HuH-7.5 (cell line): ENCODE results near the gene ABTB1.
"Not testable (repeated sequence)": the region's sequence is repeated elsewhere in the genome, so short reads cannot be mapped to it uniquely, and the experiment has no call there.

Experiments
- DNase-seq: peaks from one replicate; pipeline ENCODE4 v3.0.0; 2011; ENCODE audit warnings: low spot score

ABTB1 gene

GRCh38 chr3:127688416-127689265 lies 15.9 kb downstream of the ABTB1 start:
- no peak for DNase-seq

GRCh38 chr3:127689266-127689860 lies 16.6 kb downstream of the ABTB1 start:
- no peak for DNase-seq

DNA sequence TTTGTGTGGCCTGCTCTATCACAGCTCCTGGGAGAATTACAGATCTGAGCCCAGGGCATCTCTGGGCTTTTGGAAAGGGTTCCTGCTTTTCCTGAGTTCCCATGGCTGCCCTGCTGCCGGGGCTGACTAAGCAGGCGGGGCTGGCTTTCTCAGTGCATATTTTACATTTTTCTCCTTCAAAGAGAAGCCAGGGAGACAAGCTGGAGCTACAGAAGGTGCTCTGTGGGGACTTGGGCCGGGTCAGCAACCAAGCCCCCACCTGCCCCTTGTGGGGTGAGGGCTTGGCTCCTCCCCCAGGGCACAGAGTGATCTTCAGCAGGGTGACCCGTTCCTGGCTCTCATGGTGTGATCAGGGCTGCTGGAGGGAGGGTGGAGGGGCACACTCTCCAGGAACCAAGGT lies 17.4 kb downstream of the ABTB1 start:
- no peak for DNase-seq

DNA sequence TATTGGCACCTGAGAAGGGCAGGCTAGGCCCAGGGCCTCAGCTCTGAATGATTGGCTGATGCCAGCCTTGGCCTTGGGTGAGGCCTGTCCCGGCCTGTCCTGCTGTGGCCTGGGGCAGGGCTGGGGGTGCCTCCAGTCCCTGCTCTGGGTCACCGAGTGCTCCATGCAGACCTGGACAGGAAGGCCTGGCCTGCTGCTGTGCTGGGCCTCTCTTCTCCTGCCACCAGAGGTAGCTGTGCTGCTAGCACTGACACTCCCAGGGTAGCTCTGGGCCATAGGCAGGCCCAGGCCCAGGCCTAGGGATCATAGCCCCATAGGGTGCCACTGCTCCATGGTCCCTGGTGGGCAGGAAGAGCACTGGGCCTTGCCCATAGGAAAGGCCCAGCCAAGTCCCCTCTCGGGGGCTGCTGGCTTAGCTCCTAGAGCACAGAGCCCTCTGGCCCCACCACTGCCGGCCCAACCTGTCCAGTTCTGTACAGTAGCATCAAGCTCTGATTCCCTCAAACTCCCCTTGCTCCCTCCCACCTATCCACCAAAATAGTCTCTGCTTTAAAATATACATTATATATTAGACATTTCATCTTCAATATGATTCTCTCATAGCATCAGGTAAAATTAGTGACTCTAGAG lies 18.2 kb downstream of the ABTB1 start:
- peak; percentile 39 for DNase-seq

- DNase-seq: no peak
Observed at GRCh38 chr3:127691489-127691888, 18.7 kb downstream of the ABTB1 start.

DNA sequence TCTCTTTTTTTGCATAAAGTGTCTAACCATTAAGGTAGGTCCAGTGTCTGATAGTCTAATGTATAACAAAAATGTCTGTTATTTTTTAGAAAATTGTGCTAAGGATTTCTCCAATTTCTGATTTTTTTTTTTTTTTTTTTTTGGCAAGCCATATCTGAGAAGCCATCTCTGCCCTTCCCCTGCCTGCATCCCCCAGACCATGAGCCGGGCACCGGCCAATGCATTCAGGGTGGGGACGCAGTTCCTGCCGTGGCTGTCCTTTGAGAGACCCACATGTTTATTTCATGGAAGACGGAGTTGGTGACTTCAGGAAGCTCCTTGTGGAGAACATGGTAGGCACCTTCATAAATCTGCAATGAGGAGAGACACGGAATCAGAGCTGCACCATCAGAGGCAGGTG lies 19.2 kb downstream of the ABTB1 start:
- DNase-seq: no peak

DNA sequence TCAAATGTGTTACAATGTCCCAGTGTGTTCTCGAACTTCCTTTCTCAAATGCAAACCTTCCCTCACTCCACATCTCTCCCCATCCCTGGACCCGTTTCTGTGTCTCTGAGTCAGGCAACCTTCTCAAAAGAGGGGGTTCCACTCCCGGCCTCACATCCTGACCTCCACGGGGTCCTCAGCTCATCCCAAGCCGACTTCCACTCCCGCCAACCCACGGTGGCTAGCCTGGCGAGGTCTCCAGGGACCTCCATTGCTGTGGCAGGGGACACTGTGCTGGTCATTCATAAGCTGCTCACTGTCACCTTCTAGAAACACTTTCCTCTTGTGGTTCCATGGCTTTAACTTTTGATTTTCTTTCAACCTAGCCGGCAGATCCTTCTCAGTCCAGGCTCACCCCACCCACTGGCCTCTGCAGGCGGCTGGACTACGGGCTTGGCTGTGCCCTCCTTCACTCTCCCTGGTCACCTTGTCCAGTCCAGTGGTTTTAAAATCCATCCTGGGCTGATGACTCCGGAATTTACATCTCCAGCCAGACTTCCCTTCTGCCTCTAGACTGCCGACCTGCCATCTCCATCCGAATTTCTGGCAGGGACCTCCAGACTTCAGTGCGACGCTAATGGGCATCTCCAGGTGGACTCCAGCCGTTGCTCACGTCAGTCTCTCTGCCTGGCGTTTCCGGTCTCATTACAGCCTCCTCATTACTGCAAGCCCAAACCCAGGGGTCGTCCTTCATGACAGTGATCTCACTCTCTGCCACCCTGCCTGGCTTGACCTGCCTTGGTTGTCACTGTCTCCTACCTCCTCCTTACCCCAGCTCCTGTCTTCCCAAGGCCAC lies 20.0 kb downstream of the ABTB1 start:
- no peak for DNase-seq

DNA sequence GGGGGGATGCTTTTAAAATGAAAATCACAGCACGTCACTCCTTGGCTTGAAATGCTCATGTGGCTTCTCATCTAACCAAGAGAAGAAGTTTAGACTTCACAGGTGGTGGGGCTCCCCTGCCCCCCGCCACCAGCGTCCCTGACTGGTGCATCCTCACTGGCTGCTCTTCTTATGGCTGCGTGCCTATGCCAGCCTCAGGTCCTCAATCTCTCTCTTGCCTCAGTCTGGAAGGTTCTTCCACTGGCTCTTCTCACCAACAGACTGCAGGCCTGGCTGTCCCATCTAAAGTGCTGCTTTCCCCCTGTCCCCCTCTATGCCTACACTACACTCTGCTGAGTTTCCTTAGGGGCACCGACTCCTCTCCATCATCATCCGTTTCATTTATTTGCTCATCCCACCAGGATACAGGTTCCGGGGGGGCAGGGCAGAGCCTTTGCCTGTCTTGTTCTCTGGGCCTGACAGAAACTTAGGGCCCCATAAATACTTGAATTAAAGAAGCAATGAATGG lies 20.6 kb downstream of the ABTB1 start:
- no peak for DNase-seq

GRCh38 chr3:127694467-127695215 lies 21.9 kb downstream of the ABTB1 start:
- DNase-seq: peak; percentile 32

- DNase-seq: peak; percentile 29
Observed at GRCh38 chr3:127697551-127698240, 24.9 kb downstream of the ABTB1 start.

DNA sequence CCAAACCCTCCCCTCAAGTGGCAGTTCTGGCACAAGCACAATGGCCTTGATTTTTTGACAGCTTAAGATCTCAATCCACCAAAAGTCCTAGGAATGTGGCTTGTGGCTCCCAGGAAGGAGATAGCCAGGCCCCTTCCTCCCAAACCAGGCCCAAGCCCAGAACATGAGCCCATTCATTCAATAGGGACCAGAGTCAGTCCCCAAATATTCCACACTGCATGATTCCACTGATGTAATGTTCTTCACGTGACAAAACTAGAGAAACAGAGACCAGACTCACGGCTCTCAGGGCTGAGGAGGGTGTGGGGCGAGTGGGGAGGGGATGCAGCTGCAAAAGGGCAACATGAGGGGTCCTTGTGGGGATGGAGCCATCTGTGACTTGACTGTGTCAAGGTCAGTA lies 25.5 kb downstream of the ABTB1 start:
- no peak for DNase-seq

DNA sequence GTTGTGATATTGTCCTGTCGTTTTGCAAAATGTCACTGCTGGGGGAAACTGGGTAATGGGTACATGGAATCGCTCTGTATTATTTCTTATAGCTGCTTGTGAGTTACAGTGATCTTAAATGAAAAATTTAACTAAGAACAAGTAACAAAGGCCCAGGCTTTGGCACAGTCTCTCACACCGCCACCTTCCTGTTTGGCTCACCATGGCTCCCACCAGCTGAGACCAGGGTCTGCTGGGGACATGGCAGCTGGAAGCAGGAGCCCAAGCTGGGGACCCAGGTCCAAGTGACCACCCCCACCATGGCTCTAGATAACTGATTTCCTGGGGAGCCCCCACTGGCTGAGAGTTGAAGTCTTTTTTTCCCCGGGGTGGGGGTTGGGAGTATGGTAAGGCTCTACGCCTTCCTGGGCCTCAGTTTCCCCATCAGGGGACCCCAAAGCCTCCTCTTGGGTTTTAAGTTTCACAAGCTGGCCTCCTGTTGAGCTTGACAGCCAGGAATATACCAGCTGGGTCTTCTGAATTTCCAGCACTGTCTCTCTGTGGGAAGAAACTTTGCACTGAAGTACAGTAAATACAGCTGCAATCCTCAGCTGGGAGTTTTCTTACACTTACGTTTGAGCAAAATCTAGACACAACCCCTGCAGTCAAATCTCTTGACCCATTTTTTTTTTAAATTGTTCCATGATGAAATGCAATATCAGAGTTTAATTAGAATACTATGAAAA lies 26.1 kb downstream of the ABTB1 start:
- DNase-seq: no peak

GRCh38 chr3:127699416-127700300 lies 26.9 kb downstream of the ABTB1 start:
- DNase-seq: no peak

GRCh38 chr3:127700406-127700805 lies 27.7 kb downstream of the ABTB1 start:
- DNase-seq: no peak

DNA sequence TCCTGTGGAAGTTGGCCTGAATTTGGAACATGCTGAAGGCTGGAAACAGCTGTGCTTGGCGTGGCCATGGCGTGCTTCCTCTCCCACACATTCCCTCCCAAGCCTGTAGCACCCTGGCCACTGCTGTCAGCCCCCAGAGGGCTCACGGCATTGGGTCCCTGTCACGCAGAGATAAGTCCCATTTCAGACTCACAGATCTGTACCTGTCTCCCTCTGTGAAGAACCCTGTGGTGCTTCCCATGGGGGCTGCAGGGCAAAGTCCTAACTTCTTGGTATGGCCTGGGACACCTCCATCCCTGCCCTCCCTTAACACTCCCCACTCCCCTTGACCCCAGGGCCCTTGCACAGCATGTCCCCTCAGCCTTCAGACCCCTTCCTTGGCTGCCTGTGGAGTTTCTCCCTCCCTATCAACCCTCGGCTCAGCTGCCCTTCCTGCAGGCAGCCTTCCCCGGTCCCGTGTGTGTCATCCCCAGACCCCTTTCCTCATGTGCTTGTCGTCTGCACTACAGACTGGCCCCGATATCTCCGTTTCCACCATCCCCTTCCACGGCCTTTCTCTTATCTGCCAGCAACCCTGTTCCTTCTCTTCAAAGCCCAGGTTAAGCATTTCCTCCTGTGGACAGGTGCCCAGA lies 28.6 kb downstream of the ABTB1 start:
- DNase-seq: no peak

GRCh38 chr3:127702151-127702578 lies 29.4 kb downstream of the ABTB1 start:
- DNase-seq: no peak

- not testable (repeated sequence) for DNase-seq
Observed at GRCh38 chr3:127704840-127705239, 32.1 kb downstream of the ABTB1 start.

DNA sequence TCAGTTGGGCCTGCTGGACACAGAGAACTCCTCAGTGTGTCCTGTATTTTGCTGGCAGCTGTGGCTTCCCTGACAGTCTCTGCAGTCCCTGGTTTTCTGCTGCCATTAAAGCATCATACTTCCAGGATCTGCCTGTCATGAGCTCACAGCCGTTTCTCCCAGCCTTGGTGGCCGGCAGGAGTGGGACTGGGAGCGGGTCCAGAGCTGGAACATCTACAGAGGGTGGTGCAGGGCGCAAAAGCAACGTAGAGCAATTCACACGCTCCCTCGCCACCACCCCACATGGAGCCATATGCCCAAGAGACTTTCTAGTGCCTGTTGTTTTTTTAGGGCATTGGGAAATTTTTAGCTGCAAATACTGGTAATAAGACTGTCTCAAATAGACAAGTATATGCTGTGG lies 33.6 kb downstream of the ABTB1 start:
- DNase-seq: no peak
